ENCODE measurements around the gene RTRAF.

RTRAF gene

DNA sequence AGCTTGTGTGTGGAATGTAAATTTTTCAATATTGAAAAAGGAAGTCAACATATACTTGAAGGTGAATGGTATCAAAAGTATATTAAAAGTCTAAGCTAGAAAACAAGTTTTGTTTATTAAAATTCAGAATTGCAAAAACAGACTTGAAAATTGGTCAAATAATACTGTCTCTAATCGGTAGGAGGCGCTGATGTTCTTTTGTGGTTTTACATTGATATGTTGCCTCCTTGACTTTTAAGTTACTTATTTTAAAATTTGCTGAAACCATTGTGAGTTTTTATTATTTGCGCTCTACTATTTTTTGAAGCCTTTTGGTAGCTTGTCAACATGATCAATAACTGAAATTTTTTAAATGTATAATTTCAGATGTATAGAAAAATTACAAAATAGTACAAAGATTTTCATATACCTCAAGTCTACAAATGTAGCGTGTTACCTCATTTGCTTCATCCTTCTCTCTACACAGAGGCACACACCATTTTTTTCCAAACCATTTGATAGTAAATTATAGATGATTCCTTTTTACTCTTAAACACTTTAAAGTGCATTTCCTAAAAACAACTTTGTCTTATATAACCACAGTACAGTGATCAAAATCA lies 6.9 kb downstream of the RTRAF start:
- peak in 2 of 5 donors; percentile 11 to 32 for DNase-seq

DNA sequence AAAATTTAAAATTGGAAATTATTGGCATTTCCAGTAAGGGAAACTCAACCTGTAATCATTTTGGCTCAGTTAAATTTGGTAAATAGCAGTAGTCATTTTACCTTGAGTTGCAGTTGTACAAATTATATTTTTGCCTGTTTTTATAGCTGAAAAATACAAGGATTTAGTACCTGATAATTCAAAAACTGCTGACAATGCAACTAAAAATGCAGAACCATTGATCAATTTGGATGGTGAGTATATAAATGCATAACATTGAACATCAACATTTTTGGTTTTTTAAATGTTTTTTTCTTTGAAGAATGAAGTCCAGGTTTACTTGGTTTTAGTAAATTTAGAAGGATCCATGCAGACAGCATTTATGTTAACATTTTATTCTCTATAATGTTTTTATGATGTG lies 9.0 kb downstream of the RTRAF start:
- DNase-seq = no peak

DNA sequence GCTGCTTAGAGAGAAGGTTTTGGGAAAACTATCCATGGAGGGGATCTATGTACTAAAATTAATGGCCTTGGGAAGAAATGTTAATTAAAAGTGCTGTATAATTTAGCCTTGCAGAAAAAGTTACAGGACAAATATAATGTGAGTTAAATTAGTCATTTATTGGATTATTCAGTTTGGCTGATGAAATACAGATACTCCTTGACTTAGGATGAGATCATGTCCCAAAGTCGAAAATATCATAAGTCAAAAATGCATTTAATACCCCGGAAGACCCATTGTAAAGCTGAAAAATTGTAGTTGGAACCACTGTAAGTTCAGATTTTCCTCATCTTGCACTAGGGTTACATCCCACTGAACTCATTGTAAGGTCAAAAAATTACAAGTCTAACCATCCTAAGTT lies 9.7 kb downstream of the RTRAF start:
- no peak for DNase-seq

DNA sequence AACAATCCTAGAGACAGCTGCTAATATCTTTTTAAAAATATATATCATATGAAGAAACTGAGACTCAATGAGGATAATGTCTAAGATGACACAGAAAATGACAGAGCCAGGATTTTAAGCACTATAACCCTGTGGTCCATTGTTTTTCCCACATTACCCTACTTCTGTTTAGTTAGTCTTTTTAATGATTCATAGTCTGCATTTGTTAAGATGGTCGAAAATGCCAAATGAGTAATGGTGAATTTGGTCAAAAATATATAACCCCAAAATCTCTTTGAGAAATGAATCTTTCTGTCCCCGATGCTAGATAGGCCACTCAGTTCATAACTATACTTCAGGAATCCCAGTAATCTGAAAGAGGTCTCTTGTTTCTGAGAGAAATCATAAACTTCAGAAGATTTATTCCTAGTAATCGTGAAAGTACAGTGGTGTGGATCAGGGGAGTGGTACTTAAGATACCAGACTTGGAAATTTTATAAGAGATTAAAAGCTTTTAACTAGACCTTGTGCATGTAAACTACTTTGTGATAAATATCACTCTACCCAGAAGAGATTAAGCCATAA lies 10.8 kb downstream of the RTRAF start:
- DNase-seq = no peak

DNA sequence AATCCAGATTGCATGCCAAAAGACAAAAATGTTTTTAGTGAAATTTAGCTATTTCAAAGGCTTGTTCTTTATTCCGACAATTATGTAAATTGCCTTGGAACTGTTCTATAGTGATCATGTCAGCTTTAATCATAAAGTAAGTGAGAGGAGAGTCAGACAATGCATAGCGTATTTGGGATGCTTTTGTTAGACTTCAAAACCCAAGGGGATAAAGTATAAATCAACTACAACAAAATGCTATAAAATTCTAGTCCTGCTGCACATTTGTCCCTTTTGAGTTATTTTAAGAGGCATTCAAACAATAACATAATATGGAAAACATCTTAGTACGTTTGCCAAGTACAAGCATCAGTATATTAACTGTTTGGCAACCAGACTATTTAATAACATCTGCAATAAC lies 11.3 kb downstream of the RTRAF start:
- no peak for DNase-seq

DNA sequence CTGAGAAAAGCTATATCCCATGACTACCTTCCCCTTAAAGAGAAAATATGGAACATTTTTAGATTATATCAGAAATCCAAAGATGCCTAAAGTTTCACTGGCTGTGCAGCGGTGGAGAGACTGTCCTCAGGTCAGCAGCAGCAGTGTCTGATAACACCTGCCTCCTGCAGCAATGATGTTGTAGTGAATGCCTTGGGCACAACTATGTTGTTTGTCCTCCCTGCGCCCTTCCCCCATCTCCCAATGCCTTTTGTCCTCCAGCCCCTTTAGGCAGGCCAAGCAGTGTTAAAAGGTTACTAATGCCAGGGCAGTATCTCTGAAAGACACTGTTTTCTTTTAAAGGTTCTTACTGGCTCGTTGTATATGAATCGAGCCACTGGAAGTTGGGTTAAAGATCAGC lies 13.2 kb downstream of the RTRAF start:
- DNase-seq = no peak

DNA sequence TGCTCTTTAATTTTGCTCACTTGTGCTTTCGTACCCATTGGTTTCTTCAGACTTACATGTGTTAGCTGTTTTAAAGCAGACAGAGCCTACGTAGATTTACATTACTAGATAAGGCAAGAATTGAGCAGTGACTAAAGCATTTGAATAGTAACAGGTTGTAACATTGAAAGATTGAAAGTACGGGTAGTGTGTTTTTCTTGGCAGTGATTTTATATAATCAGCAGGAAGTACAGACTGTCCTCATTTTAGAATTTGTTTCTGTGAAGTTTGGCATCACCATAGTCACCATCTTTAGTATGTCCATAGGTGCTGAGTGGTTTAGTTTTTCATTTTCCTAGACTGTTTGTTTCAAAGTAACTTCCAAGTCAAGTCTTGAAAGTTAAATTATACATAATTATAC lies 14.0 kb downstream of the RTRAF start:
- no peak for DNase-seq

DNA sequence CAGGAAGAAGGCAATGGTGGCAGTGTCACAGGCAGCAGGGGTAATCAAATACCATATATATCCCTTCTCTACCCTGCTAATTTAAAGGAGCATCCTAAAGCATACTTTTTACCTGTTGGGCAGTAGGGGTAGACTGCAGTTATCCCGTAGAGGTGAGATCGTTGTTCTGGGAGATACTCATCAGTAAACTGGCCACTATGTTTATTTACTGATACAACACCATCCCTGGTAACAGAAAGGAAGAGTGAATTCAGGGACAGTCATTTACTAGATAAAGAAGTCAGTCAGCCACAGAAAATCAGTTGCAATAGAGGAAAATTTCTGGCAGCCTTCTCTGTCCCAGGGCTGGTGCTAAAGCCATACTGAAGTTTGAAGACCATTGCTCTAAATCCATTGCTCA lies 16.3 kb downstream of the RTRAF start:
- no peak for DNase-seq

DNA sequence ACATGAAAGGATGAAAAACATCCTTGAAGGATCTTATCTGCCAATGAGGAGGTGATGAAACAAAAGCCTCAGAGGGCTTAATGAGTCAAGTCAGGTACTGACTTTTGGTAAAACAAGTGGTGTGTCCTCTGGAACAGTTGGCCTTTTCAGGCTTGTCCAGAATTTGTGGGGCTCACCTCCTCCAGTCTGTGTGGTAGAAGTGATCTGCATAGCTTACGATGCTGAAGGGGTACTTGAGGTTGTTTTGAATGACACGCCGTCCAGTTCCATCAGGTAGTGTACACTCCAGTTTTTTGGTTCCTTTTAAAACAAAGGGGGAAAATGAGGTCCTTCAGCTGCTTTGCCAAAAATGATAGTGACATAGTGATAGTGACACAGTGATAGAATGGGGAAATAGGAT lies 17.0 kb downstream of the RTRAF start:
- no peak for DNase-seq

DNA sequence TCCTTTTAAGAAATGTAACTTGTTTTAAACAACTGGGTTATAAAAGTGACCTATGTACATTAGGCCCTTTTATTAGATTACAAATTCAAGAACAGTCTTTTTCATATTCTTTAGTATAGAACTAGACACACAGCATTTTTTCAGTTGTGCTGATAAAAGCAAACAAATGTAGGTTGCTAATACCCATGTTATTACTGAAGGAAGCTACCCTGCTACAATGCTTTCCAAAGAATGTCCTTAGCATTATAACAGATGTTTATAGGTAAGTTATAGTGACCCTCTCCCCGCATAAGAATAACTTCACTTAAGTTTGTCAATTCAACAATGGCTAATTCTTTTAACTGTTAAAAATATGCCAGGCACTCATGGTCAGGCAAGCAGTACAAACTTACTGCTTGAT lies 17.9 kb downstream of the RTRAF start:
- no peak for DNase-seq

DNA sequence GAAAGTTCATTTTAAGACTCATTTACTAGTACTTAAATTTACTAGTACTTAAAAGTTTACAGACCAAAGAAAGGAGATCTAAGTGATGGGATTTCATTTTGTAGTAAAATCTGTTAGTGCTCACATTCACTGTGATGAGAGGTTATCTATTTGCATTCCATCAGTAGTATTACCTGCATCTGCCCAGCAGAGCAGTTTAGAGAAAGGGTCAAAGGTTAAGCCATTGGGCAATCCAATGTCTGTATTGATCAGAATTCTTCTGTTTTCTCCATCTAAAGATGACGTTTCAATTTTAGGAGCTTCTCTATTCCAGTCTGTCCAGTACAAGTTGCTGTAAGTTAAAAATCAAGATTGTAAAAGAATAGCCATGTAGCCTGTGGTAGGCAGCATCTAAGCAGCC lies 18.3 kb downstream of the RTRAF start:
- no peak for DNase-seq

DNA sequence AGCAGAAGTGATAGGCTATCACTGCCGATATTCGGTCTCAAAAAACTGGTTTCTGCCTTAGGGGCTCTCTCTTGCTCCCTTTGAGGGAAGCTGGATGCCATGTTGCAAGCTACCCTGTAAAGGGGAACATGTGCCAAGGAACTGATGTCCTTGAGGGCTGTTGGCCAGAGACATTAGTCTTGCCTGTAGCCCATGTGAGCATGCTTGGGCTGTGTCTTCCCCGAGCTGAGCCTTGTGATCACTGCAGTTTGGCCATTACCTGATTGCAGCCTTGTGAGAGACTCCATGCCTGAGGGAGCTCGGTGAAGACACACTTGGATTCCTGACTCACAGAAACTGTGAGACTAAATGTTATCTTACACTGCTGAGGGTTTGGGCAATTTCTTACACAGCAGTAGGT lies 18.8 kb downstream of the RTRAF start:
- DNase-seq = no peak

DNA sequence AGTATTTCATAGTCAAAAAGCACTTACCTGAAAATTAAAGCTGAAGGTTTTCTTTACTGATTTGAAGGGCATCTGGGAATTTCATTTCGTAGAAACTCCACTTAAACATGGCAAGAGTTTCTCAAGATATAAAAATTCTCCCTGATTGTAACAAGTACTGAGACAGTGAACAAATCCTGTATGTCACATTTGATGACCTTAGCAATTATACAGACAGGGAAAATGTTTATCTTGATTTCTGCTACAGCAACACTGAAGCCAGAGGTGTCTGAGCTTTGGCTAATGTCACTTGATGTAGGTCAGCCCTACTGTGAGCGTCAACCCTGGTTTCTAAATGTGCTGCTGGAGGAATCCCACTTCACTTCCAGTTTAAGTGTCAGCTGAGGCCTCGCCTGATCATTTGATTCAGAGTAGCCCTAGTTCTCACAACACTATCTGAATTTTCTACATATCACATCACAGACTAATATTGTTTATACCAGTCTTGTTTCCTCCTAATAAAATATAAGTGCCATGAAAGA lies 20.9 kb downstream of the RTRAF start:
- DNase-seq = no peak

DNA sequence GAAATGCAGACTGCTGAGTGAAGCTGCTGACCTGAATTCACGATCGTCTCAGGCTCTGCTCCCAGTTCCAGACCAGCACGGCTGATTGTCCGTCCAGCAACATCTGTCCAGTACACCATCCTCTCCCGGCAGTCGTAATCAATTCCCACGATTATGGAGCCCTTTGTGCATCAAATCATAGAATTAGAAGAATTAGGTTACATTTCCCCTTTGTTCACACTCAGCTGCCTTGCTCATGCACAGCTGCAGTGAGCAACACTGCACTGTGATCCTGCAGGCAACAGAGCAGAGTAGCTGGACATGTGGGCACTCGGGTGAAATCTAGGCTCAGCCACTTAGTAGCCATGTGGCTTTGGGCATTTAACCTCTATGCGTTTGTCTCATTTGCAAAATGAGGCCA lies 22.2 kb downstream of the RTRAF start:
- DNase-seq = no peak

DNA sequence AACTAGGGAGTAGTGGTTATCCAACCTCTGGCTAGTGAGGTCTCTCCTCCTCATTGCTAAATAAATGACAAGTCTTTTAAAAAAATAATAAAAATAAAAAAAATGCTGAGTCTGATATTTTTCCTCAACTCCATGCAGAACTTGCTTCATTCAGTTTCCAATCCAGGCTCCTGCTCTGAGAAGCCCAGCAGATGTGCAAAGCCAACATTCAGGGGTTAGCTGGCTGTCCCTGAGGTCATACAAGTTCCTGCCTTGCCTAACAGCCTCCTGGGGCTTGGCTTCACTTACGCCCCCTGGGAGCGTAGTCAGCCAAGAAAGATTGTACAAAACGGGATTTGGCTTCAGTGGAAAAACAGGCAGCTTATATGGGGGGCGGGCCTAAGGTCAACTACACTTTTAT lies 23.3 kb downstream of the RTRAF start:
- no peak for DNase-seq

DNA sequence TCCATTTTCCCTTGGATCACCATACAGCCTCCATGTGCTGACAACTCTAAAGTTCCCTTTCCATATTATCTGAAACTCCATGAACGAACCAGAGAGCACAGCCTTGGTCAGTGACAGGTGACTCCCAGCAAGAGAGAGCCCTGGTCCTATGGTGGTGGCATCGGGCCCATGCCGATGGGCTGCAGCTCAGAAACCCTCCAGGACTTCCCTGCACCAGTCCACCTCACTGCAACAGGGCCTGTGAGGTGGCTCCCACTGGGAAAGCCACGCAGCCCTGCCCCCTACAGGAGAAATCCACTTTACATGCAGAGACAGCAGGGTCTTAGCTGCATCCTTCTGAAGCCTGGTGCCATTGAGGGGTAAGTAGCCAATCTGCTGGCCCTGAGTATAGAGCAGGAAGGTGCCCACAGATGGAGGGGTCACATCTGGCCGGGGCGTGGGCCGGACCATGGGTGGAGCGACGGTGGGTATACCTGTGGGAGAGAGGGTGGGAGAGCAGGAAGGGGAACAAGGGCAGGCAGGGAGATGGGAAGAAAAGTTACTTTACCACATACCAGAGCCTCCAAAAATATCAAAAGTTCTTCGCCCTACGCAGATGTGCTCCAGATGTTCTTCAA lies 24.7 kb downstream of the RTRAF start:
- DNase-seq = no peak

DNA sequence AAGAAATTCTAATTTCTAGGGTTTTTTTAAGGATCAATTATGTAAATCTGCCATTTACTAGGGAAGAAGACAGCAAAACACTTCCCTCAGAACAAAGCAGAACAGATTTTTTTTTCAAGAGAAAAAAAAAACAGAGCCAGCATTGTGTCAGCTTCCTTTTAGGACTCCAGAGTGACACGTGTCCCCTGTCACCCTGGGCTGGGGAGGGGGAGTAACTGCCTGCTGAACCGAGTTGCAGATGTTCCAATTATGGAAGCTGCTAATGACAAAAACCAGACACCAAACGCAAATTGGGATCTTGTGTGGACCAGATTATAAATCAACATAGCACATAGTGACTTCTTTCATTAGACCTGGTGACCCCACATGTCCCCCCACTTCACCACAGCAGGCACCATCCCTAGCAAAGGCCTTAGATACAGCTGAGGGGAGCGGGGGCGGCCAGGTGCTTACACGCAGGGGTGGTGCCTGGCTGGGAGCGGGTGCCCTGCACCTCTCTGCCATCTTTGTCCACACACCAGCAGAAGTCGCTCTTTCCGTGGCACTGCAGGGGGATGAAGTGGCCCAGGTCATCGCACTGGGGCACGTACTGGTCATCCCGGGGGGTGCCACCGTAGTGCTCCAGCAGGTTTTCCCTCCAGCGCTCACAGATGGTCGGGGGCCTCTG lies 25.4 kb downstream of the RTRAF start:
- DNase-seq = no peak

DNA sequence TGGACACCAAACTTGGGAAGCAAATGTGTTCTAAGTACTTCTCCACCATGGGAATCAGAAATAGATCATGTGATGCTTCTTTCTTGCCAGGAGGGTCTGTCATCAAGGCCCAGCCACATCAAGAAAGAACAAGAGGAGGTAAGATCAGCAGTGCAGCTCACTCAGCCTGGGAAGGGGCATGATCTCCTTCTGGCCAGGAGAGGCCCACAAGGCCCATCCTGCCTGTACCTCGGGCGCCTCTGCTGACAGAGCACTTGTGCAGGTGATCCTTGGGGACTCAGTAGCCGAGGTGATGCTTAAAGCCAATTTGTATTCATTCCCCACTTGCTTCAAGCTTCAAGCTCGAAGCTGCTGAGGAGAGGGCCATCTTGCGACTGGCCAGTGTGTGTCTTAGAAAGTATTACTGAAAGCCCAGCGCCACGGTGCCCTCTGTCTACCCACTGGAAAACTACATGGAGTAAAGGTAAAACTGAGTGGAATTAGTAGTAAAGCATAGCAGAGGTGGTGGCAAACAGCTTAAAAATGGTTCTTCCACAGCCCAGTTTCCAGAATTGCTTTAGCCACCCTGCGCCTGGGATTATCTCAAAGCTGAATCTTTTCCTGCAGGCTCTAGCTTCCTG lies 26.2 kb downstream of the RTRAF start:
- DNase-seq = no peak

DNA sequence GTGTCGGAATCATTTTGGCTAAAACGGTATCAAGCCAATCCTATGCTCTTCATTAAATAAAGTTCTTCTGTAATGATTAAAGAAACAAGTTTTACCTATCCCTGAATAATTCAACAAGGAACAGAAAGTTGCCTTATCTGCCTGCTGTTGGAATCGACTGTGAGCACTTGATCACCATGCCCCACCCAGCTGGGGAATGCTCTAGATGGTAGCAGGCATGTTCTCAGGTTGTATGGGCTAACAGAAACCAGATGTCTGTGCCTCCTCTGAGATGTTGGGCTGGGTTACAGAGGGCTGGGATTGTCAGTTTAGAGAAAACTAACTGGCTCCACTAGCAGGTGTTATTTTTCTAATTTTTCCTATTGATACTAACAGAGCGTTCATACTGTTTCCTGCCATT lies 28.9 kb downstream of the RTRAF start:
- no peak for DNase-seq

DNA sequence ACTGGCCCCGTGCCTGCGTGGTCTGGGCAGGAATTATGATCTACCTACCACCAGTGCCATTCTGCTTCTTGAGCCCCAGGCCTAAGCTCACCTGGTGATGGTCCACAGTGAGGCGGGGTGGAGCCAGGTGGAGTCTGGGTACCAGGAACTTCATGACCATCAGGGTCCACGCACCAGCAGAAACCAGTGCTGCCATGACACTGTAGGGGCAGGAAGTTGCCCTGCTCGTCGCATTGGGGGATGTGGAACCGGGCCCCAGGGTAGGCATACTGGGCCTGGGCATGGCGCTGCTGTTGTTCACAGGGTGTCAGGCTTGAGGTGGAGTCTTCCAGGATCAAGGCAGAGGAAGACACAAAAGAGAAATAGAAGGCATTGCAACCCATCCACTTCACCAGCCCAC lies 29.6 kb downstream of the RTRAF start:
- no peak for DNase-seq

DNA sequence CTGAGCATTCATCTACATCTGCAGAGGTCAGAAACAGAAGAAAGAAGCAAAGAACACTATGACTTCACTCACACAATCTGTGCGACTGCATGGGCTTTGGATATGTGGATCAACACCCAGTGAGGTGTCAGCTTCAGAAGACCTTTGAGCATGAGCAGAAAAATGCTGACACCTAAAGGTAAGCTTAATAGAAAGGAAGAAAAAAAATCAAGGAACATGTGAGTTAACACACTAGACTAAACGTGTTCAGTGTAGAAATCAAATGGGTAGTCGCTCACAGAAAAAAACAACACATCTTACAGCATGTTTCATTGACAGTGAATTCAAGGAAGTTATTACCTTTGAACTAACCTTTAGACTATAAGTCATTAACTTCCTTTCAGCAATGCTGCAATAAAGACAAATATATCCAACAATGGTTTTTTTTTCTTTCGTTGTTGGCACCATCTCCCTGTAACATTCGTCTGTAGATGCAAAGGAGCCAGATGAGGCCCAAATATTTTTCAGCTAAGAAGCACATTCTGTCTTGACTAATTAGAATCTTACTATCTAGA lies 30.9 kb downstream of the RTRAF start:
- no peak for DNase-seq

DNA sequence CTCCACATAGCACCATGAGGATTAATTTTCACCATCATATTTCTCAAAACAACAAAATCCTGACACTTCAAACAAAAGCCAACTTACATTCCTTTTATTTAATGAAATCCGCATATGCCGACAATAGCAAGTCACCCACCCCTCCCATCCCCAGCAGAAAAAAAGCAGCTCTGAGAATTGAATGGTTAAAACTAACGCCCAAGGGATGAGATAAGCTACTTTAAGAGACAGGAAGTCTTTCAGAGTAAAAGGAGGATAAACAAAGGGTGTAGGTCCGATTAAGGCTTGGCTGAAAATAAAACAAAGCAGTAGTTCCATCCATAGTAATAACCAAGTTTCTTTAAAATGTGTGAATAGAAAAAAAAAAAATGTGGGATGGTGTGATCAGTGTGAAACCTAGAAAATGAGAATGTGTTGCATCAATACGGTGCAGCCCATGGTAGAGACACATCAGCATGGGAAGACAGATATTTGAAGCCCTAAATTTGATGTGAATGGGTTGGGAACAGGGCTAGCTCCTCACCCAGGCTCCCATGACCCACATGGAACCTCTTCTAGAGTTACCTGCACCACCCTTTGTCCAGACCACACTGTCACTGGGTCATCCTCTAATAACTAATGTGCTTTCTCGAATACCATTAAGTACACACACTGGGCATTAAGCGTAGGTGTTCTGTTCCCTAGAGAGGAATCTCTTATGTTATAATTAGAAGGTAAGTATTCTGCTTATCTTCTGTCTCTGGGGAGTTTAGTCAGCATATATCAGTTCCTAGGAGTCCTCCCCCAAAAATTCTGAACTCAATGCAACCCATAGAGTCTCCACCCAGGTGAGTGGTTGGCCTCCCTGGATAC lies 31.7 kb downstream of the RTRAF start:
- no peak for DNase-seq

All from T-helper 1 cell (primary cell).